ENCODE results near the gene DFFB.

DFFB gene

DNA sequence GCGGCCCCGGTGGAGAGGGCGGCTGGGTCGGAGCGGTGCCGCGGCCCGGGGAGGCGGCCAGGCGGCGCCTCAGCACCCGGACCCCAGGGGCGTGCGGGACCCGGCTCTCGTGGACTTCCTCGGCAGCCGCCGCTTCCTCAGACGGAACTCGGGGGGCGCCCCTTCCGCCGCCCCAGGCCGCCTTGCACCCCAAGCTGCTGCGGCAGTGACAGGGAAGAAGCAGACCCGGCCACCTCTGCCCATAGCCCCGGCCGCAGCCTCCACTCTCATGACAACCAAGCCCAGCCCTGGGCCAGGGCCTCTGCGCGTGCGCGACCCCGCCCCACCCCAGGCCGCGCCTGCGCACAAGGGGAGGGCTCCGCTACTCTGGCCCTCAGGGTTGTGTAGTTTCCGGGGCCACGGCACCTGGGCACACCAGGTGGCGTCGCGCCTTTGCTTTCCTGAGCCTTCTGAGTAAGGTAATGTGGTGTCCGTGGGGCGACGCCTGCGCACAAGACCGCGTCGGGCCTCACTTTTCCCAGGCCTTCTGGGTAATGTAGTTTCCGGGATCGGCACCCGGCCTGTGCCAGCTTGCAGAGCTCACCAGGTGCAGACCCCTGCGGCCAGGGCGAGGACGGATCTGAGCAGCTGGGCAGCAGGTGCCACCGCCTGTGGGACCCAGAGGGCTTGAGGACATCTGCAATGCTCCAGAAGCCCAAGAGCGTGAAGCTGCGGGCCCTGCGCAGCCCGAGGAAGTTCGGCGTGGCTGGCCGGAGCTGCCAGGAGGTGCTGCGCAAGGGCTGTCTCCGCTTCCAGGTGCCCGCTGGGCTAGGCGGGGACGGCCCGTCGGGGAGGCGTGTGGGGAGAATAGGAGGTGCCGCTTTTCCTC is at the start of gene DFFB, which contains the start of gene CEP104:
Gene DFFB, plus strand, starts transcription at position 554 of the 868 bp plus-strand sequence. Its CDS starts 128 bp downstream, at position 682.
Gene CEP104, minus strand, starts transcription at position 289 of the 868 bp plus-strand sequence. CDS start 4,804 bp downstream, outside the sequence.
- no peak for TF ChIP-seq GATA3 (IDR thresholded peaks at IDR 0.05; ENCODE audit: low read depth, low read length)
- no peak for TF ChIP-seq GATA2 (IDR thresholded peaks at IDR 0.05; ENCODE audit: low read depth, low read length)

DNA sequence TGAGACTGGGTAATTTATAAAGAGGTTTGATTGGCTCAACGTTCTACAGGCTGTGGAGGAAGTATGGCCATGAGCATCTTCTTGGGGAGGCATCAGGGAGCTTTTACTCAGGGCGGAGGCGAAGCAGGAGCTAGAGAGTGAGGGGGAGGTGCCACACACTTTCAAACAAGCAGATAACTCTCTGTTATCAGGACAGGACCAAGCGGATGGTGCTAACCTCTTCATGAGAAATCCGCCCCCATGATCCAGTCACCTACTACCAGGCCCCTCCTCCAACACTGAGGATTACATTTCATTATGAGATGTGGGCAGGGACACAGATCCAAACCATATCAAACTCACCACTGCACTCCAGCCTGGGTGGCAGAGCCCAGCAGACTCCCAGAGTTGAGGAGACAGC is 49.5 kb upstream of the DFFB start:
- TF ChIP-seq GATA3 (IDR thresholded peaks at IDR 0.05; ENCODE audit: low read depth, low read length) (no peak), GATA2 (IDR thresholded peaks at IDR 0.05; ENCODE audit: low read depth, low read length) (no peak)

DNA sequence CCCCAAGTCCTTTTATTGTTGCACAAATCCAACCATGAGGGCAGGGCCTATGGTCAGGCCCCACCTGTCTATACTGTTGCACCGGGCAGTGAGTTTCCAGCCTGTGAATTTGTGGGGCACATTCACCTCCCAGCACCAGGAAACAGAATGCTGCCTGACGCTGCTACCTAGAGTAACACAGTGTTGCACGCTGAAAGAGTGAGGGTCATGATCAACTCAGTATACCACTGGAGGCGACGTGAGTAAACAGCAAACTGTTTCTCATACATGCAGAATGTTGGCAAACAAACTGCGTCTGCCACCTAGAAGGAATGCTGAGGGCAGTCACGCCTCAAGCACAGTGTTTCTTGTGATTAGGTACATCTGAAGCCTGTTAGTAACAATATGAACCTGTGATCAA is 47.6 kb upstream of the DFFB start:
- TF ChIP-seq GATA2 (IDR thresholded peaks at IDR 0.05; ENCODE audit: low read depth, low read length) (no peak), GATA3 (IDR thresholded peaks at IDR 0.05; ENCODE audit: low read depth, low read length) (no peak)

GRCh38 chr1:3811595-3811911 is 45.7 kb upstream of the DFFB start:
- TF ChIP-seq GATA2 (IDR thresholded peaks at IDR 0.05; ENCODE audit: low read depth, low read length), result no peak
- TF ChIP-seq GATA3 (IDR thresholded peaks at IDR 0.05; ENCODE audit: low read depth, low read length), result no peak

DNA sequence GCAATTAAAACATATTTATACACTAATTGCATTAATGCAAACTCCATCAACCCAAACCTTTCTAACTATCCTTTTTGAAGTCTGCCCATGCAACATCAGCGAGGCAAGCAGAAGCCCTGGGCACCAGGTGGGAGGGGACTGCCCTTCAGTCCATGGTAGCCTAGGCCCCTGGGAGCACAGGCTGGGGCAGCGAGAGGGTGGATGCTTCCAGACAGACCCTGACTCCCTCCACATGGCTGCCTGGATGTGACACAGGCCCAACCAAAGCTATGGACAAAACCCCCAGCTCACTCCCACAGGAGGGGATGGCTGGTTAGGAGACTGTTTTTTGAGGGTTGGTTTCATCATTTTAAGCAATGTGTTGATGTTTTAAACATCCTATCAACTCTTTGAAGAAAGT is 43.2 kb upstream of the DFFB start:
- no peak for TF ChIP-seq GATA3 (IDR thresholded peaks at IDR 0.05; ENCODE audit: low read depth, low read length)
- no peak for TF ChIP-seq GATA2 (IDR thresholded peaks at IDR 0.05; ENCODE audit: low read depth, low read length)

DNA sequence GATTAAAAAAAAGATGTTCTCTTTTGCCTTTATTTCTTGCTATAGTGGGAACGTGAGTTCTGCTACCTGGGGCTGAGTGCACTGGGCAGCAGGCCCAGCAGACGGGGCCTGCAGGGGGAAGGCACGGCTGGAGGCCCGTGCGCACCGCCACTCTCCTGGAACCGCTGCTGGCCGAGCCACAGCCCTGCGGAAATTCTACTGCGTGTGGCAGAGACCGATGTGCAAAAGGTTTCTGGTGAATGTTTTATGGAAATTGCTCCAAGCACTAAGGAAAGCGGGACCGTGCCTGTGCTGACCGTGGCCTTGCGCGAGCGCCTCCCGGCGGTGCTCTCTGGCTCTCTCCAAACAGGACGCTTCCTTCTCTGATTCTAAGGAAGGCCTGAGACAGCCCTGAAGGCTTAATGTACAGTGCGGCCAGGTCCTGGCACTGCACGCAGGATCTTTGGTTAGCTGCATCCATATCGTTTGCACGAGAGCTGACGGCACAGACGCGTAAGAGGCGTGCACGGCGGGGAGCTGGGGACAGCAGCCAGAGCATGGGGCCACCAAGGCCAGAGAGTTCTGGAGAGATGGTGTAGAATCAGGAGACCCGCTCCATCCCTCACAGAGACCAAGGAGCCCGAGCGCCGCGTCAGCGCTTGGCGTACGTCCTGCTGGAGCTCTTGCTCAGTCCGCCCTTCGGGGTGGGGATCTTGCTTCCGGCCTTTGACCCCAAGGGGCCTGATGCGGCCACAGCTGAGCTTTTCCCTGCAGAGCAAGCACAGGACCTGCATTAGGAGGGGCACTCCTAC is 42.3 kb upstream of the DFFB start:
- TF ChIP-seq GATA2 (IDR thresholded peaks at IDR 0.05; ENCODE audit: low read depth, low read length) (no peak), GATA3 (IDR thresholded peaks at IDR 0.05; ENCODE audit: low read depth, low read length) (no peak)

GRCh38 chr1:3816331-3817137 is 40.7 kb upstream of the DFFB start:
- TF ChIP-seq GATA3 (IDR thresholded peaks at IDR 0.05; ENCODE audit: low read depth, low read length) (no peak), GATA2 (IDR thresholded peaks at IDR 0.05; ENCODE audit: low read depth, low read length) (no peak)

DNA sequence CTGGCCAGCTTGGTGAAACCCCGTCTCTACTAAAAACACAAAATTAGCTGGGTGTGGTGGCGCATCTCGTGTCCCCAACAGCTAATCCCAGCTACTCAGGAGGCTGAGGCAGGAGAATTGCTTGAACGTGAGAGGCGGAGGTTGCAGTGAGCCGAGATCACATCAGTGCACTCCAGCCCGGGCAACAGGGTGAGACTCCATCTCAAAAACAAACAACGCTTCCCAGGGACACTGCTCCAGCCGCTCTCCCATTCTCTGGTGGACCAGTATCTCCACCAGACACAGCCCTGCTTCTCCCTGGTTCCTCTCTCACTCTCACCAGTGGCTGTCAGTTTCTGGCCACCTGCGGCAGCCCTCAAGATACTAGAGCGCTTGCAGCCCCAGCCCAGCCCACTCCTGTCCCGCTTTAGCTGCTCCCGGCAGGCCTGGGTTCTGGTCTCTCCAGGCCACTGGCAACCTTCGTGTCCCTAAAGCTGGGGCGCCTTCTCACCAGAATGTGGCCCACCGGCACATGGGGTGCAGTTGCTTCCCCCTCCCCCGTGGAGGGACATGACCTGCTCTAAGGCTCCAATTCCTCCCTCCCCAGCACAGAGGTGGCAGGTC is 40.0 kb upstream of the DFFB start:
- TF ChIP-seq GATA3 (IDR thresholded peaks at IDR 0.05; ENCODE audit: low read depth, low read length) (no peak), GATA2 (IDR thresholded peaks at IDR 0.05; ENCODE audit: low read depth, low read length) (no peak)

- TF ChIP-seq GATA3 (IDR thresholded peaks at IDR 0.05; ENCODE audit: low read depth, low read length) (no peak), GATA2 (IDR thresholded peaks at IDR 0.05; ENCODE audit: low read depth, low read length) (no peak)
Observed at GRCh38 chr1:3817821-3818597, 39.3 kb upstream of the DFFB start.

DNA sequence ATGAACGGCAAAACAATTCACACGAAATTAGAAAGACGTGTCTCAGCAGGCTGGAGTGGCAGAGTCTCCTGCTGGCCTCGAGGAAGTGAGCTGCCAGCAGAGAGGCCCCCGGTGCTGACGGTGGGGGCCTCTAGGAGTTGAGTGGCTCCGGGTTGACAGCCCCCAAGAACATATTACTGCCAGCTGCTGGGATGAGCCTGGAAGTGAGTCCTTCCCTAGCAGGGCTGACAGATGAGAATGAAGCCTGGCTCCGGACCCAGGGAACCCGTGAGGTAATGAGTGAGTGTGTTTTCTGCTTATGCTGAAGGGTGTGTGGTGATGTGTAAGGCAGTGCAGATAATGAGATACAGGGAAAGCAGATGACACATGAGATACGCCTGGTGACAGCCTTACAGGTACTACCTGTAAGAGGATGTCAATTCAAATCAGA is 37.5 kb upstream of the DFFB start:
- TF ChIP-seq GATA2 (IDR thresholded peaks at IDR 0.05; ENCODE audit: low read depth, low read length), result no peak
- no peak for TF ChIP-seq GATA3 (IDR thresholded peaks at IDR 0.05; ENCODE audit: low read depth, low read length)

DNA sequence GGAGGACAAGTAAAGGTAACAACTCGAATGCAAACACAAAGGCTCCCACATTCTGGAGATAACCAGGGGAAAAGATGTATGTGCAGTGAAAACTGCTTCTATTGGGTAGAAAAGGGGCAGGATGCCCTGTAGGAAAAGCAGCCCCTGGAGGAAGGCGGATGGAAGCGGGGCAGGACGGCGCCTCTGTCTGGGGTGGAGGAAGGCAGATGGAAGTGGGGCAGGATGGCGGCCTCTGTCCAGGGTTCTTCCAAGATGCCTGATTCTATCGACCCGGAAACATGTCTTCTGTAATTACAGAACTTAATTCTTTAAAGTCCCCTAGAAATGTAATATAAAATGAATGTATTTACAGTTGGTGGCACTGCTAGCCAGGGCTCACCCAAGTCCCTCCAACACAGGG is 37.0 kb upstream of the DFFB start:
- TF ChIP-seq GATA2 (IDR thresholded peaks at IDR 0.05; ENCODE audit: low read depth, low read length) (no peak), GATA3 (IDR thresholded peaks at IDR 0.05; ENCODE audit: low read depth, low read length) (no peak)

GRCh38 chr1:3821004-3821403 is 36.3 kb upstream of the DFFB start:
- TF ChIP-seq GATA3 (IDR thresholded peaks at IDR 0.05; ENCODE audit: low read depth, low read length) (no peak), GATA2 (IDR thresholded peaks at IDR 0.05; ENCODE audit: low read depth, low read length) (no peak)

GRCh38 chr1:3821447-3821846 is 35.8 kb upstream of the DFFB start:
- no peak for TF ChIP-seq GATA3 (IDR thresholded peaks at IDR 0.05; ENCODE audit: low read depth, low read length)
- TF ChIP-seq GATA2 (IDR thresholded peaks at IDR 0.05; ENCODE audit: low read depth, low read length), result no peak
